GM23338 (cell line): Measurements from ENCODE around the gene C12orf56. TPM values are rescaled to one million over a fixed set of nuclear protein-coding genes. Genes with fewer than 3 reads are reported as not detected.
A peak's percentile ranks its signal among the peaks of the same experiment; 100 is the strongest.

Experiments
- ATAC-seq: fragments of 200-7000 bp; cut with Tn5 transposase; 3 replicates; pipeline ENCODE4 v1.9.1; 2020
- DNase-seq: peaks from one replicate; pipeline ENCODE4 v3.0.0-alpha.2; 2015; ENCODE audit warnings: low spot score
- H2AFZ ChIP-seq: fragments of 200-600 bp; sonication (generic); 2 replicates; pipeline ENCODE4 v1.8.0; 2016; ENCODE audit warnings: antibody characterized with exemption, mild to moderate bottlenecking, moderate library complexity
- H3F3A ChIP-seq: fragments of 200-600 bp; sonication (generic); replicated peaks from 2 replicates; pipeline ENCODE4 v1.8.0; 2017; ENCODE audit warnings: antibody characterized with exemption, mixed run types, low read depth
- H3K27ac ChIP-seq: fragments of 200-600 bp; sonication (generic); 2 replicates; pipeline ENCODE4 v1.6.1; 2016; ENCODE audit warnings: low read depth
- H3K27me3 ChIP-seq: fragments of 200-600 bp; sonication (generic); 2 replicates; pipeline ENCODE4 v1.8.0; 2016; ENCODE audit warnings: mild to moderate bottlenecking, mixed run types, moderate library complexity; ENCODE audit not compliant: insufficient read depth
- H3K36me3 ChIP-seq: fragments of 200-600 bp; sonication (generic); 2 replicates; pipeline ENCODE4 v1.8.0; 2016; ENCODE audit warnings: mild to moderate bottlenecking; ENCODE audit not compliant: insufficient read depth
- H3K4me1 ChIP-seq: fragments of 200-600 bp; sonication (generic); 2 replicates; pipeline ENCODE4 v1.8.0; 2016; ENCODE audit warnings: mild to moderate bottlenecking, moderate library complexity; ENCODE audit not compliant: insufficient read depth
- H3K4me2 ChIP-seq: fragments of 200-600 bp; sonication (generic); 2 replicates; pipeline ENCODE4 v1.7.1; 2017; ENCODE audit warnings: mixed run types
- H3K4me3 ChIP-seq: fragments of 200-600 bp; sonication (generic); 2 replicates; pipeline ENCODE4 v1.6.1; 2016; ENCODE audit warnings: mixed run types
- H3K79me2 ChIP-seq: fragments of 200-600 bp; sonication (generic); replicated peaks from 2 replicates; pipeline ENCODE4 v1.8.0; 2017; ENCODE audit warnings: mild to moderate bottlenecking; ENCODE audit not compliant: insufficient read depth
- H3K9me2 ChIP-seq: fragments of 200-600 bp; sonication (generic); 2 replicates; pipeline ENCODE4 v1.8.0; 2017; ENCODE audit not compliant: insufficient read depth
- H4K20me1 ChIP-seq: fragments of 200-600 bp; sonication (generic); replicated peaks from 2 replicates; pipeline ENCODE4 v1.8.0; 2017; ENCODE audit warnings: mild to moderate bottlenecking; ENCODE audit not compliant: insufficient read depth
- H3K27ac Mint-ChIP-seq: 2 replicates; pipeline ENCODE4 v1.8.0; 2020; ENCODE audit warnings: inconsistent platforms, mild to moderate bottlenecking, moderate library complexity, mixed read lengths
- H3K27me3 Mint-ChIP-seq: 3 replicates; pipeline ENCODE4 v1.8.0; 2022; ENCODE audit warnings: low read depth, mild to moderate bottlenecking, moderate library complexity, mixed read lengths, inconsistent platforms; ENCODE audit not compliant: insufficient read depth, poor library complexity
- H3K36me3 Mint-ChIP-seq: 3 replicates; pipeline ENCODE4 v1.8.0; 2021; ENCODE audit warnings: low read depth, mild to moderate bottlenecking, inconsistent platforms, moderate library complexity, mixed read lengths
- H3K4me1 Mint-ChIP-seq: 3 replicates; pipeline ENCODE4 v1.8.0; 2020; ENCODE audit warnings: mild to moderate bottlenecking, inconsistent platforms, mixed read lengths
- H3K4me3 Mint-ChIP-seq: 3 replicates; pipeline ENCODE4 v1.8.0; 2021; ENCODE audit warnings: moderate library complexity, mild to moderate bottlenecking, inconsistent platforms, mixed read lengths
- H3K9me3 Mint-ChIP-seq: 3 replicates; pipeline ENCODE4 v1.8.0; 2020; ENCODE audit warnings: moderate library complexity, mild to moderate bottlenecking, inconsistent platforms, mixed read lengths
- CREB1 ChIP-seq: fragments of 250-450 bp; sonication (Bioruptor Pico); IDR thresholded peaks from 2 replicates; pipeline ENCODE4 v1.5.0; 2020; ENCODE audit warnings: low read depth, mild to moderate bottlenecking, moderate library complexity
- EZH2 ChIP-seq: fragments of 200-600 bp; sonication (generic); IDR thresholded peaks from one replicate; pipeline ENCODE4 v1.8.0; 2017; ENCODE audit warnings: antibody characterized with exemption, mild to moderate bottlenecking, low read depth; ENCODE audit not compliant: unreplicated experiment
- EZH2phosphoT487 ChIP-seq: fragments of 200-600 bp; sonication (generic); IDR thresholded peaks from one replicate; pipeline ENCODE4 v1.8.1; 2018; ENCODE audit warnings: antibody characterized with exemption; ENCODE audit not compliant: unreplicated experiment
- JUNB ChIP-seq: IDR thresholded peaks from one replicate; pipeline ENCODE4 v1.6.1; 2016; ENCODE audit warnings: antibody characterized with exemption; ENCODE audit not compliant: unreplicated experiment
- POLR2AphosphoS5 ChIP-seq: IDR thresholded peaks from 2 replicates; pipeline ENCODE4 v1.6.1; 2016; ENCODE audit warnings: antibody characterized with exemption, low read depth
- REST ChIP-seq: IDR thresholded peaks from one replicate; pipeline ENCODE4 v1.6.1; 2018; ENCODE audit warnings: antibody characterized with exemption; ENCODE audit not compliant: unreplicated experiment
- STAT1 ChIP-seq: IDR thresholded peaks from one replicate; pipeline ENCODE4 v1.6.1; 2016; ENCODE audit warnings: antibody characterized with exemption; ENCODE audit not compliant: unreplicated experiment
- ZNF114 ChIP-seq: fragments of 250-450 bp; sonication (Bioruptor Pico); IDR thresholded peaks from 2 replicates; pipeline ENCODE4 v1.5.0; 2020; ENCODE audit warnings: mild to moderate bottlenecking, moderate library complexity
- ZNF331 ChIP-seq: fragments of 250-450 bp; sonication (Bioruptor Pico); IDR thresholded peaks from 2 replicates; pipeline ENCODE4 v1.5.0; 2020; ENCODE audit warnings: low read depth, mild to moderate bottlenecking, moderate library complexity
- polyA plus RNA-seq: library from polyadenylated mRNA; unstranded; fragments of >200 nt; fragmentation: Nextera tagmentation; extraction: Ambion mirVana; gene quantifications from 2 replicates; pipeline ENCODE4 v1.2.1, GENCODE V29; 2016
- total RNA-seq: library from RNA; depleted of rRNA; stranded (reverse); fragments of >200 nt; shearing (Covaris generic); gene quantifications from 2 replicates; pipeline ENCODE4 v1.2.3, GENCODE V29; 2014
- TF ChIP-seq, protein P1 (sequence below), 2 experiments: fragments of 200-600 bp in 1 of 2; sonication (generic) in 1 of 2; conservative IDR thresholded peaks; 2 replicates each; pipeline versions ENCODE4 v1.5.1 to v1.6.1; 2016 to 2017; ENCODE audit warnings: antibody characterized with exemption in 2 of 2, low read depth in 2 of 2, mild to moderate bottlenecking in 2 of 2, moderate library complexity in 1 of 2

The C12orf56 gene
- total and polyA plus RNA-seq, 2 experiments from 2014 or later = 6.4 to 9.3 TPM

GRCh38 chr12:64222009-64222765 is 168.4 kb downstream of the C12orf56 start, which contains the start of gene KICS2:
Gene KICS2 (minus strand): TSS chr12:64222296. CDS start chr12:64222237, 59 bp downstream.
- Mint-ChIP-seq H3K4me3 (peak within 1 kb of the TSS; percentile 78), H3K4me1 (peaks cover 37% of the 10 kb centered on the region), H3K27me3 (peaks cover 6% of the 10 kb centered on the region), H3K36me3 (no peaks in the 10 kb centered on the region; the same call in 2 of the 3 replicates), H3K9me3 (no peaks in the 10 kb centered on the region), H3K27ac (peak within 1 kb of the TSS; percentile 96)
- peak within 1 kb of the TSS; percentile 85 for H3K4me2 ChIP-seq
- no peaks in the 10 kb centered on the region for H4K20me1 ChIP-seq
- no peaks in the 10 kb centered on the region for H3K79me2 ChIP-seq
- H3K27ac ChIP-seq = peak within 1 kb of the TSS; percentile 95
- H3F3A ChIP-seq = 0 out of 2 replicates have a peak, but pooled peaks cover 4% of the 10 kb centered on the region
- peak within 1 kb of the TSS; percentile 86 for H2AFZ ChIP-seq
- peak; percentile 96 for DNase-seq
- H3K36me3 ChIP-seq = no peaks in the 10 kb centered on the region
- peak; percentile 88 for ATAC-seq
- TF ChIP-seq EZH2 = no peak
- TF ChIP-seq CREB1 = peak; percentile 98
- peak; percentile 63 for TF ChIP-seq POLR2AphosphoS5
- TF ChIP-seq ZNF114 (CRISPR knock-in tag) = no peak
- no peak for TF ChIP-seq REST
- TF ChIP-seq ZNF331 (CRISPR knock-in tag) = no peak
- TF ChIP-seq, protein P1, sequence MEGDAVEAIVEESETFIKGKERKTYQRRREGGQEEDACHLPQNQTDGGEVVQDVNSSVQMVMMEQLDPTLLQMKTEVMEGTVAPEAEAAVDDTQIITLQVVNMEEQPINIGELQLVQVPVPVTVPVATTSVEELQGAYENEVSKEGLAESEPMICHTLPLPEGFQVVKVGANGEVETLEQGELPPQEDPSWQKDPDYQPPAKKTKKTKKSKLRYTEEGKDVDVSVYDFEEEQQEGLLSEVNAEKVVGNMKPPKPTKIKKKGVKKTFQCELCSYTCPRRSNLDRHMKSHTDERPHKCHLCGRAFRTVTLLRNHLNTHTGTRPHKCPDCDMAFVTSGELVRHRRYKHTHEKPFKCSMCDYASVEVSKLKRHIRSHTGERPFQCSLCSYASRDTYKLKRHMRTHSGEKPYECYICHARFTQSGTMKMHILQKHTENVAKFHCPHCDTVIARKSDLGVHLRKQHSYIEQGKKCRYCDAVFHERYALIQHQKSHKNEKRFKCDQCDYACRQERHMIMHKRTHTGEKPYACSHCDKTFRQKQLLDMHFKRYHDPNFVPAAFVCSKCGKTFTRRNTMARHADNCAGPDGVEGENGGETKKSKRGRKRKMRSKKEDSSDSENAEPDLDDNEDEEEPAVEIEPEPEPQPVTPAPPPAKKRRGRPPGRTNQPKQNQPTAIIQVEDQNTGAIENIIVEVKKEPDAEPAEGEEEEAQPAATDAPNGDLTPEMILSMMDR (conservative IDR thresholded peaks at IDR 0.05; ENCODE audit: low read depth in 2 of 2) = no peak
- peak within 1 kb of the TSS; percentile 81 for H3K4me3 ChIP-seq
- no peaks in the 10 kb centered on the region for H3K9me2 ChIP-seq
- no peaks in the 10 kb centered on the region for H3K27me3 ChIP-seq
- H3K4me1 ChIP-seq = peaks cover 32% of the 10 kb centered on the region

DNA sequence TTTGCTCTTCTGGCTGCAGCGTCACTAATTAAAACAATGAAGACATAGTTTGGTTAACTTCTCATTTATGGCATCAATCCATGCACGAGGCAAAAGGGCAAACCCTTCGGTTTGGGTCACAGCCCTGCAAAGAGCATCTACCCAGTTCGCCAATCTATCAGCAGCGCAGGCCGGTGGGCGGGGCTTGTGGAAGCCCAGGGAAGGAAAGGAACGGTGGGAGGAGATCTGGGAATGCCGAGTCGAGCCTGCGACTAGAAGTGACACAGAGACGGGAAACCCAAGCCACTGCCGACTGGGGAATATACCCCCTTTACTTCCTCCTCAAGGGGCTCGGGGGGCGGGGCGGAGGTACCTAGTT is 168.9 kb downstream of the C12orf56 start:
- ATAC-seq (peak; percentile 92), DNase-seq (peak; percentile 96)
- TF ChIP-seq EZH2phosphoT487 (no peak), CREB1 (no peak), JUNB (no peak), POLR2AphosphoS5 (peak; percentile 25; the same call in 1 of the 2 replicates), REST (no peak), STAT1 (no peak), ZNF114 (CRISPR knock-in tag) (no peak)
- TF ChIP-seq, protein P1 (conservative IDR thresholded peaks at IDR 0.05; ENCODE audit: low read depth in 2 of 2) = no peak
- no peaks in the 10 kb centered on the region for H3K9me2 ChIP-seq
- H3K9me3 Mint-ChIP-seq = no peaks in the 10 kb centered on the region
- 0 out of 2 replicates have a peak, but pooled peaks cover 4% of the 10 kb centered on the region for H3F3A ChIP-seq
- H3K79me2 ChIP-seq = no peaks in the 10 kb centered on the region
- no peaks in the 10 kb centered on the region for H3K36me3 ChIP-seq
- no peaks in the 10 kb centered on the region for H4K20me1 ChIP-seq
- peaks cover 37% of the 10 kb centered on the region for H3K4me1 Mint-ChIP-seq
- no peaks in the 10 kb centered on the region; the same call in 2 of the 3 replicates for H3K36me3 Mint-ChIP-seq
- H3K27ac Mint-ChIP-seq = peak overlapping the region; percentile 96
- H3K4me1 ChIP-seq = peaks cover 32% of the 10 kb centered on the region
- no peaks in the 10 kb centered on the region for H3K27me3 ChIP-seq
- peaks cover 5% of the 10 kb centered on the region for H3K27me3 Mint-ChIP-seq
- H3K27ac ChIP-seq = peak overlapping the region; percentile 95
- H3K4me2 ChIP-seq = peak overlapping the region; percentile 85
- H3K4me3 Mint-ChIP-seq = peak overlapping the region; percentile 78
- H2AFZ ChIP-seq = peak overlapping the region; percentile 86; the same call in 1 of the 2 replicates
- peak overlapping the region; percentile 81 for H3K4me3 ChIP-seq
